Renal cortical epithelial cell (primary cell): ENCODE results near the gene NCLN. TPM values are rescaled to one million over a fixed set of nuclear protein-coding genes. Genes with fewer than 3 reads are reported as not detected.
A peak's percentile ranks its signal among the peaks of the same experiment; 100 is the strongest.
"Not testable (repeated sequence)": the region's sequence is repeated elsewhere in the genome, so short reads cannot be mapped to it uniquely, and the experiment has no call there.

Experiments used
- DNase-seq: peaks from one replicate; pipeline ENCODE4 v3.0.0-alpha.2; 2011; ENCODE audit warnings: low read depth
- total RNA-seq: library from RNA; depleted of rRNA; stranded (reverse); fragments of >200 nt; gene quantifications from 2 replicates; pipeline ENCODE4 v1.2.3, GENCODE V29; 2014

NCLN gene
- total RNA-seq, 1 donor from 2014 or later: 72.6 TPM

DNA sequence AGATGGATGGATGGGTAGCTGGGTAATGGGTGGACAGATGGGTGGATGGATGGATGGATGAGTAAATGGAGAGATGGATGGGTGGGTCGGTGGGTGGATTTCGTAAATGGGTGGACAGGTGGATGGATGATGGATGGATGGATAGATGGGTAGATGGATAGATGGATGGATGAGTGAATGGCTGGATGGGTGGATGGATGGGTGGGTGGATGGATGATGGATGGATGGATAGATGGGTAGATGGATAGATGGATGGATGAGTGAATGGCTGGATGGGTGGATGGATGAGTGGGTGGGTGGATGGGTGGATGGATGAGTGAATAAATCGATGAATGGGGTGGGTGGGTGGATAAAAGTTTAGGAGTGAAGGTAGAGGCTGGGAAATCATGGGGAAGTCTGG lies 31.3 kb upstream of the NCLN start:
- DNase-seq: not testable (repeated sequence)

DNA sequence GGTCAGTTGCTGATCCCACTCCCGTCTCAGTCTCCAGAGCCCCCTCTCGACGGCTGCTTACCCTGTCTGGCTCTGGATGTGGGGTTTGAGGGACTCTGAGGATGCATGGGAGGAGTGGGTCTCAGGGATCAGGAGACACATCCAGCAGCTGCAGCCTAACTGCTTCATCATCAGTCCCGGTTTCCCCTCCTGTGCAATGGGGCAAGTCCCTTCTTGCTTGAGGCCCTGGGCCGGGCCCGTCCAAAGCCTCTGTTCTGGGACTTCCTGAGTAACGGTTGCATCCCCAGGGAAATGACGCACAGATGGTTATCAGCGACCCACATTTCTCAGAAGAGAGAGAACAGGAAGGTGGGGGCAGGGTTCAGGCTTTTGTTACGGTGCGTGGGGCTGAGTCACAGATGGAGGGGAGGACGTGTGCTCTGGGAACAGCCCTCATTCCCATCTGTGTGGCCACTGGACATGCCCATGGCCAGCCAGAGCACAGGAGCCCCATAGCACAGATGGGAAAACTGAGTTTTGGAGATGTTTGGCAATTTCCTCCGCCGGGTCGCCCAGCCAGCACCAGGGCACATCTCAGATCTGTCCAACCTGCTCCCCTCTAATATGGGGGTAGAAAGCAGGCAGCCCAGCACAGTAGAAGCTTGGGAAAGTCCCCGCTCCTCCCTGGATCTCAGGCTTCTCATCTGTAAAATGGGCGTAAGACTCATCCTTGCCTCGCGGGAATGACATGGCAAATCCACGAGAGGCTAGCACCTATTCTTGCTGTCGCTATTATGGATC lies 30.6 kb upstream of the NCLN start:
- DNase-seq: peak; percentile 66

DNA sequence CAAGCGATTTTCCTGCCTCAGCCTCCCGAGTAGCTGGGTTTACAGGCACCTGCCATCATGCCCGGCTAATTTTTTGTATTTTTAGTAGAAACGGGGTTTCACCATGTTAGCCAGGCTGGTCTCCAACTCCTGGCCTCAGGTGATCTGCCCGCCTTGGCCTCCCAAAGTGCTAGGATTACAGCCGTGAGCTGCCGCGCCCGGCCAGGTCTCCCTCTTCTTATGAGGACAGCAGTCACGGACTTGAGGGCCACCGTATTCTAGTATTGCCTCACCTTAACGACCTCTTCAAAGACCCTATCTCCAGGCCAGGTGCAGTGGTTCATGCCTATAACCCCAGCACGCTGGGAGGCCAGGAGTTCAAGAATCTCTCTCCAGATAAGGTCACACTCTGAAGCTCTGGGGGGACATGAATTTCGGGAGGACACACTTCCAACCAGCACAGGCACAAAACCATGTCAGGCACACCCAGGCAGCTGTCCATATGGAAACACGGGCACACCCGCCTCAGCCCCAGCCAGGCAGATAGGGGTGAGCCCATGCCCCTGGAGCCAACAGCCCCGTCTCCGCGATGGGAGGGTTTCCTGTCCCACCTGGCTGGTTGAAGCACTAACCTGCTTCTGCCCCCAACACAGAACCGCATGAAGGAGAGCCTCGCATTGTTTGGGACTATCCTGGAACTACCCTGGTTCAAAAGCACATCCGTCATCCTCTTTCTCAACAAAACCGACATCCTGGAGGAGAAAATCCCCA lies 28.5 kb upstream of the NCLN start:
- DNase-seq: no peak

DNA sequence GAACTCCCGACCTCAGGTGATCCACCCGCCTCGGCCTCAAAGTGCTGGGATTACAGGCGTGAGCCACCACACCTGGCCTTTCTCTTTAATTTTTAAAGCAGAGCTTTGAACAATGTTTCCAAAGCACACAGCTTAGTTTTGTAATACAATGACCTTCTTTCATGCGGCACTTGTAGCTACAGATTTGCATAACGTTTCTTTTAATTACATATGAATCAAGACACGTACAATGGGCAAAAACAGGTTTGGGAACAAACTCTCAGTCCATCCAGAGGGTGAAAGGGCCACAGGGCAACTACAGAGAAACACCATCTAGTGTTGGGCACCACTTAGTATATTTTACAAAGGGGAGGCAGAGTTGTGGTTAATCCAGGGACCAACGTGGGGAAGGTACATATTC lies 26.2 kb upstream of the NCLN start:
- DNase-seq: no peak

DNA sequence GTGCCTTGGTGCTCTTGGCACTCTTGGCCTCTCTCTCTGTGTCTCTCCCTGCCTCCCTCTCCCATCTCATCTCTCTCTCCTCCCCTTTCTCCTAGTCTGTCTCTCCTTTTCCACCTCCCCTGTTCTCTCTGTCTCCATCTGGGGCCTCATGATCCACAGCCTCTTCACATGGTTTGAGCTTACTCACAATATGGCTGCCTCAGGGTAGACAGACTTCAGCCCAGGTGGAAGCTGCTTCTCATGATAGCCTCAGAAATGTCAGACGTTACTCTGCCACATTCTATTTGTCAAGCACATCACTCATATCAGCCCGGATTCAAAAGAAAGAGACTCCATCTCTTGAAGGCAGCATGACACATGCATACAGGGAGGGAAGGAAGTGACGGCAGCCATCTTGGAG lies 25.5 kb upstream of the NCLN start:
- DNase-seq: no peak

DNA sequence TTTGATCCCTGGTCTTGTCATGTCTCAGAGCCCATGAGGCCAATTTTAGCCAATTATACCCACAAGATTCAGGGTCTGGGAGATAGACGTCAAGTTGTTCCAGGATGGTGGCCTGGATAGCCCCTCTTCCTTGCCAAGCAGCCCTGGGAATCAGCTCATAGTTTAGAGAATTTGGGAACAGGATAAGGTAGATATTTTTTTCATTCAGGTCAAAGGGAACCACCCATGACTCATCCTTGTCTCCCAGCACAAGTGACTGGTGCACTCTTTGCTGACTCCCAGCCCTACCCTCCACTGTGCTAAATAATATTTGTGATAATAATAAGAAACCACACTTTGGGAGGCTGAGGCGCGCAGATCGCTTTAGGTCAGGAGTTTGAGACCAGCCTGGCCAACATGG lies 24.3 kb upstream of the NCLN start:
- no peak for DNase-seq

DNA sequence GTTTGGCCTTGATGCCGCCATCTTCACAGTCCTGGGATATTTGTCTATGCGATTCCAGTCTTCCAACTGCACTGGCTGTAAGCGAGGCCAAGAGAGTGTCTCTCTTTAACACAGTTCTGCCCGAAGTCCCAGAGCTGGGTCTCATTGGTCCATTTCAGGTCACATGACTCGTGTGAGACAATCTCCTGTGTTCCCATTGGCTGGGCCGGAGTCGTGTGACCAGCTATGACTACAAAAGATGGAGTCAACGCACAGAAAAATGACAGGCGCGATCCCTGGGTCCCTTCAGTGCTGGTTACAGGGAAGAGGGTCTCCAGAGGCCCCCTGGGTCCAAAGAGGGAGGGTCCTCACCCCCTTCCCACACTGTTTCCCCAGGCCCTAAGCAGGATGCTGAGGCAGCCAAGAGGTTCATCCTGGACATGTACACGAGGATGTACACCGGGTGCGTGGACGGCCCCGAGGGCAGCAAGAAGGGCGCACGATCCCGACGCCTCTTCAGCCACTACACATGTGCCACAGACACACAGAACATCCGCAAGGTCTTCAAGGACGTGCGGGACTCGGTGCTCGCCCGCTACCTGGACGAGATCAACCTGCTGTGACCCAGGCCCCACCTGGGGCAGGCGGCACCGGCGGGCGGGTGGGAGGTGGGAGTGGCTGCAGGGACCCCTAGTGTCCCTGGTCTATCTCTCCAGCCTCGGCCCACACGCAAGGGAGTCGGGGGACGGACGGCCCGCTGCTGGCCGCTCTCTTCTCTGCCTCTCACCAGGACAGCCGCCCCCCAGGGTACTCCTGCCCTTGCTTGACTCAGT lies 23.1 kb upstream of the NCLN start:
- DNase-seq: no peak

DNA sequence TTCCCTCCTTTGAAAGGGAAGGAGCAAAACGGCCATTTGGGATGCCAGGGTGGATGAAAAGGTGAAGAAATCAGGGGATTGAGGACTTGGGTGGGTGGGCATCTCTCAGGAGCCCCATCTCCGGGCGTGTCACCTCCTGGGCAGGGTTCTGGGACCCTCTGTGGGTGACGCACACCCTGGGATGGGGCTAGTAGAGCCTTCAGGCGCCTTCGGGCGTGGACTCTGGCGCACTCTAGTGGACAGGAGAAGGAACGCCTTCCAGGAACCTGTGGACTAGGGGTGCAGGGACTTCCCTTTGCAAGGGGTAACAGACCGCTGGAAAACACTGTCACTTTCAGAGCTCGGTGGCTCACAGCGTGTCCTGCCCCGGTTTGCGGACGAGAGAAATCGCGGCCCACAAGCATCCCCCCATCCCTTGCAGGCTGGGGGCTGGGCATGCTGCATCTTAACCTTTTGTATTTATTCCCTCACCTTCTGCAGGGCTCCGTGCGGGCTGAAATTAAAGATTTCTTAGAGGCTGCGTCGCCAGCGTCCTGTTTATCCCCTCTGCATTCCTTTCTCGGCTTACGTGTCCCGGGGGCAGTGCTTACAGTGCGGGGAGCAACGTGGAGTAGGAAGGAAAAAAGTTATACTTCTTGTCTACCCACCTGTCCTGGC lies 22.4 kb upstream of the NCLN start:
- no peak for DNase-seq

DNA sequence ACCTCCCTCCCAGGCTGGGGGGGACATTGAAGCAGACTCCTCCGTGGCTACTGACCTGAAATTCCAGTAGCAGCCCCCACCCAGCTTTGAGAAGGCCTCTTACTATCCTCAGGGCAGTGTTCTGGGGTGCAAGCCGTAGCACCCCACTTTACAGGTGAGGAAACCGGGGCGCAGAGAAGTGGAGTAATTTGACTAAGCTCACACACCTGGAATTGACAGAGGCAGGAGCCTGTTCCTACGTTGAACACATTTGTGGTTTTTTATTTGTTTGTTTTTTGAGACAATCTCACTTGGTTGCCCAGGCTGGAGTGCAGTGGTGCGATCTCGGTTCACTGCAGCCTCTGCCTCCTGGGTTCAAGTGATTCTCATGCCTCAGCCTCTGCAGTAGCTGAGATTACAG lies 21.8 kb upstream of the NCLN start:
- no peak for DNase-seq

DNA sequence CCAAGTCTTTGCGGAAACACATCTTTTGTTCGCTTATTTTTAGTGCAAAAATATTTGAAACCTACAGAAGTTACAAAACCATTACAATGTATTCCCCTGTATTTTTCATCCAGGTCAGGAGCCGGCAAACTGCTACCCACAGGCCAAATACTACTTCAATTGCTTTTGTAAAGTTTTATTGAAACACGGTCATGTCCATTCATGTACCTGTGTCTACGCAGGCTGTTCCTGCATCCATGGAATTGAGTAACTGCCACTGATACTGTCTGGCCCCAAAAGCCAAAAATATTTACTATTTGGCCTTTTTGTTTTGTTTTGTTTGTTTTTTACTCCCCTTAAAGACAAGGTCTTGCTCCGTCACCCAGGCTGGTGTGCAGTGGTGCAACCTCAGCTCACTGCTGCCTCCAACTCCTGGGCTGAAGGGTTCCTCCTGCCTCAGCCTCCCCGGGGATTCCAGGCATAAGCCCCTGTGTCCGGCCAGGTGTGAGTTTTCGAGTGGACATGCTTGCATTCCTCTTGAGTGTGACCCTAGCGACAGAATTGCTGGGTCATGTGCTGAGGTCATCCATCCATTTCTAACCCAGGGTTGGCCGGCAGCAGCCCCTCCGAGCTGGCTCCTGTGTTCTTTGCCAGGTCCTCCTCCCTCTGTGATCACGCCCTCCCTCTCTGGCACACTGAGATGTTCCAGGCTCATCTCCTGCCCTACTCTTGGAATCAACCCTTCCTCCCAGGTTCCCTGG lies 18.0 kb upstream of the NCLN start:
- DNase-seq: no peak

DNA sequence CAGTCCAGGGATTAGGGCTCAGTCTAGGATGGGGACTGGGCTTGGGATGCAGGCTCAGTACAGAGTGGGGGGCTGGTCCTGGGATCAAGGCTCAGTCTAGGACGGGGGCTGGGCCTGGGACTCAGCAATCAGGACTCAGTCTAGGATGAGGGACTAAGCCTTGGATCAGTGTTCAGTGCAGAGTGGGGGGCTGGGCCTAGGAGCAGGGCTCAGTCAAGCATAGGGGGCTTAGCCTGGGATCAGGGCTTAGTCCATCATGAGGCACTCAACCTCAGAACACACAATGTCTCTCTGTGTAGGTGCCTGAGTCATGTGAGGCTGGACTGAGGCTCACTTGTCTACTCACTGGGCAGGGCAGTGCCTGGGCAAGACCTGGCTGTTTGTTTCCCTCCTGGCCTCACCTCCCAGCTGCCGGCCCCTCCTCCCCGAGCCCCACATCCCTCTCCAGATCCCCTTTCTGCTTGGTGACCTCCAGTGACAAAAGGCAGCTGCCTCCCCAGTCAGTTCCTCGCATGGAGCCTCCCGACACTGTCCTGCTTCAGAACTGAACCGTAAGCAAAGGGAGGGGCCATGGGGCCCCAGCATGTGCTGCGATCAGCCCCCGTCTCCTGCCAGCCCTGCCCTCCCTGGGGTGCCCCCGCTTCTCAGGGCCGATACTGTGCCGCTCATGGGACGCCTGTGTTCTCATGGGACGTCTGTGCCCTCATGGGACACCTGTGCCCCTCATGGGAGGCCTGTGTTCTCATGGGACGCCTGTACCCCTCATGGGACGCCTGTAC lies 13.6 kb upstream of the NCLN start:
- DNase-seq: peak; percentile 28

DNA sequence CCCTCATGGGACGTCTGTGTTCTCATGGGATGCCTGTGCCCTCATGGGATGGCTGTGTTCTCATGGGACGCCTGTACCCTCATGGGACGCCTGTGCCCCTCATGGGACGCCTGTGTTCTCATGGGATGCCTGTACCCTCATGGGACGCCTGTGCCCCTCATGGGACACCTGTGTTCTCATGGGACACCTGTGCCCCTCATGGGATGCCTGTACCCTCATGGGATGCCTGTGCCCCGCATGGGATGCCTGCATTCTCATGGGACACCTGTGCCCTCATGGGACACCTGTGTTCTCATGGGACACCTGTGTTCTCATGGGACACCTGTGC lies 13.1 kb upstream of the NCLN start:
- not testable (repeated sequence) for DNase-seq

DNA sequence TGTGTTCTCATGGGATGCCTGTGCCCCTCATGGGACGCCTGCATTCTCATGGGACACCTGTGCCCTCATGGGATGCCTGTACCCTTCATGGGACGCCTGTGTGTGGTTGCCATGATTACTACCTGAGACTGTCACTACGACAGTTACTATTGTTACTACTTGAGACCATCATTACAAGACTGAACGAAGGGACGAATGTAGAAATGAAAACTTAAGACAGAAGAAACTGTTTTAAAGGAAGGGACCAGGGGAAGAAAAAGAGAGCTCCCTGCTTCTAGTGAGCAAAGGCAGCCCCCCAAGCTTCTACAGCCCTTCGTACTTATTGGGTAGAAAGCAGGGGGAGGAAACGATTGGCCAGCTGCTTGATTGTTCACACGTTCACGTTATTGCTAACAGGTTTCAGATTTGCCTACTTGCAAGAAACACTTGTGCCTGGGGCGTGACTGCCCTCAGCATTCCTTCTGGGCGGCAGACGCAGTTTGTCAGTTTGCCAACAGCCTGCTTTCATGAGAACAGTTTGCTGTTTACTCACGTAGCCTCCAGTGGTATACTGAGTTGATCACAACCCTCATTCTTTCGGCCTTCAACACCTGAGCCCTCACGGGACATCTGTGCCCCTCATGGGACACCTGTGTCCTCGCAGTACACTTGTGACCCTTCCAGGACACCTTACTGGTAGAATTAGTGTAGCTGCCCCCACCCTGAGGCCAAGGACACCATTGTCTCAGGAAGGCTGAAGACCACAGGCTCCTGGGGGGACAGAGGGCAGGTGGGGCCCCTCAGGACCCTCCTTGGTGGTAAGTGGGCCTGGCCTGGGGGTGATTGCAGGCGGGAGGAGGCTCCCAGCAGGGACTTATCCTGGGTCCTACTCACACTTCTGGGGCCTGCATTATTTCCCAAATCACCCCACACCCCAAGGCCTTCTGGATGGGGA lies 9.7 kb upstream of the NCLN start:
- DNase-seq: peak; percentile 90

DNA sequence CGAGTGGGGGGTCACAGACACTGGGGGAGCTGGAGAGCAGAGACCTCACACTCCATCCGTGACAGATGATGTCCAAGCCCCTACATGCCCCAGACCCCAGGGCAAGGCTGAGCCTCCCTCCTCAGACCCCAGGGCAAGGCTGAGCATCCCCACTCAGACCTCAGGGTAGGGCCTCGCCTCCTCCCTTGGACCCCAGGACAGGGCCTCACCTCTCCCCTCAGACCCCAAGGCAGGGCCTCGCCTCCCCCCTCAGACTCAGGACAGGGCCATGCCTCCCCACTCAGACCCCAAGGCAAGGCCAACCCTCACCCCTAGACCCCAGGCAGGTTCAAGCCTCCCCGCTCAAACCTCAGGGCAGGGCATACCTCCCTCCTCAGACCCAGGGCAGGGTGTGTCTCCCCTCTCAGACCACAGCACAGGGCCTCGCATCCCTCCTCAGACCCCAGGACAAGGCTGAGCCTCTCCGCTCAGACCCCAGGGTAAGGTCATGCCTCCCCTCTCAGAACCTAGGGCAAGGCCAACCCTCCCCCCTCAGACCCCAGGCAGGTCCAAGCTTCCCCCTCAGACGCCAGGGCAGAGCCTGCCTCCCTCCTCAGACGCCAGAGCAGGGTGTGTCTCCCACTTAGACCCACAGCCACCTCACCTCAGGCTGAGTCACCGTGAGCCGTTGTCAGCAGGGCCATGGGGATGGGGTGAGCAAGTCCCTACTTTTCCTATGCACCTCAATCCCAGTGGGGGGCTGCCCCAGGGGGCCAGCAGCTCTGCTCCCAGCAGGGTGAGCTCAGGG lies 8.8 kb upstream of the NCLN start:
- peak; percentile 69 for DNase-seq

DNA sequence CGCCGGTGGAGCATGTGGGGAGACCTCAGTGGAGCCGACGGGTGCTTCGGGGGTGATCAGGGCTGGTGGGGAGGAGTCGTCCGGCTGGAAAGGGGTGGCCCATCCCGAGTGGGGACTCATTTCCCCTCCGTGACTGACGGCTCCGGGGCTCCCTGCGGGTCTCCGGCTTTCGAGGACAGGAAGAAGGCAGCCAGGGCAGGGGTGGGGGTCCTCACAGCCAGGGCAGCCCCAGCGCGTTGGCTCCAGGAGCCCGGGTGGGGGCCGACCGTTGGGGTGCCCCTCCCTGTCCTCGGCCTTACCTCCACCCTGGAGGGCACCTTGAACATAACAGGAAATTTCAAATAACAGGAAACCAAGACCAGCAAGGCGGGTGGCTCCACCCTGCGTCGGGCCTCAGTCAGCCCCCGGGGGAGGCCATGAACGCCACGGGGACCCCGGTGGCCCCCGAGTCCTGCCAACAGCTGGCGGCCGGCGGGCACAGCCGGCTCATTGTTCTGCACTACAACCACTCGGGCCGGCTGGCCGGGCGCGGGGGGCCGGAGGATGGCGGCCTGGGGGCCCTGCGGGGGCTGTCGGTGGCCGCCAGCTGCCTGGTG lies 7.3 kb upstream of the NCLN start, which contains the start of gene S1PR4:
Gene S1PR4 (plus strand): TSS at position 393 of the 596 bp plus-strand sequence. CDS start 24 bp downstream, at position 417.
- no peak for DNase-seq

DNA sequence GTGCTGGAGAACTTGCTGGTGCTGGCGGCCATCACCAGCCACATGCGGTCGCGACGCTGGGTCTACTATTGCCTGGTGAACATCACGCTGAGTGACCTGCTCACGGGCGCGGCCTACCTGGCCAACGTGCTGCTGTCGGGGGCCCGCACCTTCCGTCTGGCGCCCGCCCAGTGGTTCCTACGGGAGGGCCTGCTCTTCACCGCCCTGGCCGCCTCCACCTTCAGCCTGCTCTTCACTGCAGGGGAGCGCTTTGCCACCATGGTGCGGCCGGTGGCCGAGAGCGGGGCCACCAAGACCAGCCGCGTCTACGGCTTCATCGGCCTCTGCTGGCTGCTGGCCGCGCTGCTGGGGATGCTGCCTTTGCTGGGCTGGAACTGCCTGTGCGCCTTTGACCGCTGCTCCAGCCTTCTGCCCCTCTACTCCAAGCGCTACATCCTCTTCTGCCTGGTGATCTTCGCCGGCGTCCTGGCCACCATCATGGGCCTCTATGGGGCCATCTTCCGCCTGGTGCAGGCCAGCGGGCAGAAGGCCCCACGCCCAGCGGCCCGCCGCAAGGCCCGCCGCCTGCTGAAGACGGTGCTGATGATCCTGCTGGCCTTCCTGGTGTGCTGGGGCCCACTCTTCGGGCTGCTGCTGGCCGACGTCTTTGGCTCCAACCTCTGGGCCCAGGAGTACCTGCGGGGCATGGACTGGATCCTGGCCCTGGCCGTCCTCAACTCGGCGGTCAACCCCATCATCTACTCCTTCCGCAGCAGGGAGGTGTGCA lies 6.6 kb upstream of the NCLN start:
- DNase-seq: no peak

DNA sequence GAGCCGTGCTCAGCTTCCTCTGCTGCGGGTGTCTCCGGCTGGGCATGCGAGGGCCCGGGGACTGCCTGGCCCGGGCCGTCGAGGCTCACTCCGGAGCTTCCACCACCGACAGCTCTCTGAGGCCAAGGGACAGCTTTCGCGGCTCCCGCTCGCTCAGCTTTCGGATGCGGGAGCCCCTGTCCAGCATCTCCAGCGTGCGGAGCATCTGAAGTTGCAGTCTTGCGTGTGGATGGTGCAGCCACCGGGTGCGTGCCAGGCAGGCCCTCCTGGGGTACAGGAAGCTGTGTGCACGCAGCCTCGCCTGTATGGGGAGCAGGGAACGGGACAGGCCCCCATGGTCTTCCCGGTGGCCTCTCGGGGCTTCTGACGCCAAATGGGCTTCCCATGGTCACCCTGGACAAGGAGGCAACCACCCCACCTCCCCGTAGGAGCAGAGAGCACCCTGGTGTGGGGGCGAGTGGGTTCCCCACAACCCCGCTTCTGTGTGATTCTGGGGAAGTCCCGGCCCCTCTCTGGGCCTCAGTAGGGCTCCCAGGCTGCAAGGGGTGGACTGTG lies 5.9 kb upstream of the NCLN start:
- no peak for DNase-seq
